ENCODE data around the gene ZNF451.

GRCh38 chr6:57207872-57208271 is 117.9 kb downstream of the ZNF451 start:
- TF ChIP-seq GATA2 (IDR thresholded peaks at IDR 0.05; ENCODE audit: insufficient read depth, insufficient read length, low read depth, low read length) (no peak), CTCF (IDR thresholded peaks at IDR 0.05; ENCODE audit: extremely low read depth in 1 of 2, insufficient read depth in 1 of 2, low read depth in 1 of 2, low read length in 2 of 2) (no peak), POLR2A (IDR thresholded peaks at IDR 0.05; ENCODE audit: low read depth, low read length) (no peak), MYC (IDR thresholded peaks at IDR 0.05; ENCODE audit: low read depth, low read length) (no peak), POLR2AphosphoS5 (IDR thresholded peaks at IDR 0.05; ENCODE audit: insufficient read depth, low read depth, low read length) (no peak), EZH2 (IDR thresholded peaks at IDR 0.05; ENCODE audit: borderline replicate concordance, low read depth, low read length, severe bottlenecking) (no peak), MAX (IDR thresholded peaks at IDR 0.05; ENCODE audit: insufficient read depth, insufficient read length) (no peak)
